PC-9 (cell line): Measurements from ENCODE around the gene UGT2B10. TPM values are rescaled to one million over a fixed set of nuclear protein-coding genes. Genes with fewer than 3 reads are reported as not detected.
"Not testable (repeated sequence)": the region's sequence is repeated elsewhere in the genome, so short reads cannot be mapped to it uniquely, and the experiment has no call there.

Source experiments
- Bru-seq: library from RNA; stranded (reverse); fragments of 400-500 nt; gene quantifications from one replicate; lab custom pipeline; 2021; lab: Mats Ljungman, UMichigan
- BruChase-seq, 2 experiments: library from RNA; stranded (reverse); fragments of 400-500 nt; gene quantifications; one replicate each; lab custom pipeline; 2021; lab: Mats Ljungman, UMichigan
- BruUV-seq: library from RNA; stranded (reverse); fragments of 400-500 nt; replicated peaks from 2 replicates; lab custom pipeline; 2021; lab: Mats Ljungman, UMichigan
- CTCF ChIA-PET: fragments of 300-600 bp; sonication (Branson Sonifier 250); formaldehyde crosslinking; loops from one replicate; lab custom pipeline; 2022; ENCODE audit warnings: antibody characterized with exemption; lab: Charles Lee
- POLR2A ChIA-PET: fragments of 300-600 bp; sonication (Branson Sonifier 250); formaldehyde crosslinking; loops from one replicate; lab custom pipeline; 2022; ENCODE audit warnings: antibody characterized with exemption; ENCODE audit not compliant: unreplicated experiment; lab: Charles Lee
- DNase-seq, 2 experiments: peaks; one replicate each; pipeline versions ENCODE4 v3.0.0 to v3.0.0-alpha.2; 2015 to 2022; ENCODE audit warnings: mixed read lengths in 1 of 2
- H2AFZ ChIP-seq: fragments of 200-600 bp; sonication (generic); 2 replicates; pipeline ENCODE4 v1.8.1; 2017; ENCODE audit warnings: antibody characterized with exemption
- H3F3A ChIP-seq: fragments of 200-600 bp; sonication (generic); 2 replicates; pipeline ENCODE4 v1.8.1; 2017; ENCODE audit warnings: antibody characterized with exemption, mild to moderate bottlenecking, low read depth; ENCODE audit not compliant: insufficient read depth
- H3K27ac ChIP-seq: fragments of 200-600 bp; sonication (generic); 2 replicates; pipeline ENCODE4 v1.6.1; 2016; ENCODE audit warnings: mixed run types
- H3K27me3 ChIP-seq: fragments of 200-600 bp; sonication (generic); 2 replicates; pipeline ENCODE4 v1.6.1; 2016; ENCODE audit warnings: low read depth, mixed run types; ENCODE audit not compliant: insufficient read depth
- H3K36me3 ChIP-seq: fragments of 200-600 bp; sonication (generic); 2 replicates; pipeline ENCODE4 v1.6.1; 2016; ENCODE audit warnings: low read depth, mixed run types
- H3K4me1 ChIP-seq: fragments of 200-600 bp; sonication (generic); replicated peaks from 2 replicates; pipeline ENCODE4 v1.6.1; 2016; ENCODE audit warnings: mixed run types; ENCODE audit not compliant: insufficient read depth
- H3K4me2 ChIP-seq: fragments of 200-600 bp; sonication (generic); 2 replicates; pipeline ENCODE4 v1.6.1; 2017; ENCODE audit warnings: mixed run types
- H3K4me3 ChIP-seq: fragments of 200-600 bp; sonication (generic); 2 replicates; pipeline ENCODE4 v1.6.1; 2016; ENCODE audit warnings: mixed run types
- H3K79me2 ChIP-seq: fragments of 200-600 bp; sonication (generic); 2 replicates; pipeline ENCODE4 v1.6.1; 2017; ENCODE audit warnings: low read depth, mixed run types
- H3K9me2 ChIP-seq: fragments of 200-600 bp; sonication (generic); 2 replicates; pipeline ENCODE4 v1.8.1; 2017; ENCODE audit warnings: mild to moderate bottlenecking; ENCODE audit not compliant: insufficient read depth
- H3K9me3 ChIP-seq: fragments of 200-600 bp; sonication (generic); 2 replicates; pipeline ENCODE4 v1.8.1; 2016; ENCODE audit warnings: low read depth; ENCODE audit not compliant: insufficient read depth
- H4K20me1 ChIP-seq: fragments of 200-600 bp; sonication (generic); 2 replicates; pipeline ENCODE4 v1.8.1; 2017; ENCODE audit not compliant: insufficient read depth
- CTCF ChIP-seq: fragments of 200-600 bp; sonication (generic); conservative IDR thresholded peaks from 2 replicates; pipeline ENCODE4 v1.6.1; 2017; ENCODE audit warnings: mixed run types, antibody characterized with exemption, mild to moderate bottlenecking, moderate library complexity
- EZH2 ChIP-seq: fragments of 200-600 bp; sonication (generic); IDR thresholded peaks from 2 replicates; pipeline ENCODE4 v1.8.0; 2017; ENCODE audit warnings: antibody characterized with exemption, low read depth
- intact Hi-C: fragments of 100-400 bp; cut with micrococcal nuclease; formaldehyde crosslinking; loops from one replicate; pipeline ENCODE4 v1.10.0; 2022; ENCODE audit not compliant: unreplicated experiment
- long read RNA-seq: library from polyadenylated mRNA; stranded (forward); transcript quantifications from one replicate; pipeline ENCODE4 v2.0.0, GENCODE V29; 2022
- total RNA-seq: library from RNA; stranded (reverse); gene quantifications from 2 replicates; pipeline ENCODE4 v1.2.3, GENCODE V29; 2021

The UGT2B10 gene
- total RNA-seq (not detected in 2 replicates), Bru-seq, nascent RNA (not detected), BruChase-seq, experiment 1, labeled RNA remaining after a 2-hour chase (not detected), BruChase-seq, experiment 2, labeled RNA remaining after a 6-hour chase (not detected)
- long read RNA-seq, result 0 reads

GRCh38 chr4:68815617-68816409 lies at the start of gene UGT2B10:
Gene UGT2B10, plus strand, starts transcription at chr4:68815994. Its CDS starts 26 bp downstream, at chr4:68816020.
- H3K79me2 ChIP-seq, H3K9me2 ChIP-seq, H3F3A ChIP-seq, BruUV-seq, DNase-seq, H3K4me3 ChIP-seq, H3K36me3 ChIP-seq, H3K4me2 ChIP-seq, H4K20me1 ChIP-seq, POLR2A ChIA-PET, H2AFZ ChIP-seq, H3K4me1 ChIP-seq, CTCF ChIA-PET, intact Hi-C loops, H3K9me3 ChIP-seq, H3K27ac ChIP-seq, H3K27me3 ChIP-seq: not testable (repeated sequence)

- intact Hi-C loops, H3K36me3 ChIP-seq, H3K4me3 ChIP-seq, H3K4me2 ChIP-seq, H3K9me2 ChIP-seq, POLR2A ChIA-PET, H3K79me2 ChIP-seq, BruUV-seq, H3K27ac ChIP-seq, H4K20me1 ChIP-seq, H3K9me3 ChIP-seq, H3K4me1 ChIP-seq, CTCF ChIA-PET, H3K27me3 ChIP-seq, DNase-seq, H3F3A ChIP-seq, H2AFZ ChIP-seq: not testable (repeated sequence)
Measured at GRCh38 chr4:68771836-68772235, 44.0 kb upstream of the UGT2B10 start.

GRCh38 chr4:68773699-68774098 lies 42.1 kb upstream of the UGT2B10 start:
- no peaks in the 10 kb centered on the region for H3K79me2 ChIP-seq
- H2AFZ ChIP-seq, result no peak overlapping the region
- DNase-seq, result no peak
- no peak overlapping the region for H3K4me2 ChIP-seq
- TF ChIP-seq EZH2 (no peak), CTCF (no peak)
- no peaks in the 10 kb centered on the region for H3K27me3 ChIP-seq
- no peaks in the 10 kb centered on the region for H3K4me1 ChIP-seq
- no peak overlapping the region for H3K4me3 ChIP-seq
- BruUV-seq, result no TSS peak
- no peaks in the 10 kb centered on the region for H3K9me3 ChIP-seq
- POLR2A ChIA-PET, result no interaction called here
- no peaks in the 10 kb centered on the region for H3F3A ChIP-seq
- H3K36me3 ChIP-seq, result no peaks in the 10 kb centered on the region
- no peaks in the 10 kb centered on the region for H4K20me1 ChIP-seq
- H3K27ac ChIP-seq, result no peak overlapping the region
- CTCF ChIA-PET, result no interaction called here
- no peaks in the 10 kb centered on the region for H3K9me2 ChIP-seq
- intact Hi-C loops, result no loop called here

GRCh38 chr4:68780232-68780631 lies 35.6 kb upstream of the UGT2B10 start:
- no TSS peak for BruUV-seq
- ChIA-PET CTCF (no interaction called here), POLR2A (no interaction called here)

More at GRCh38 chr4:68780232-68780631, 35.6 kb upstream of the UGT2B10 start:
- H2AFZ ChIP-seq, result no peak overlapping the region
- no peaks in the 10 kb centered on the region for H3K4me1 ChIP-seq
- no peaks in the 10 kb centered on the region for H4K20me1 ChIP-seq
- no peaks in the 10 kb centered on the region for H3K79me2 ChIP-seq
- H3K27me3 ChIP-seq, result no peaks in the 10 kb centered on the region
- H3K9me2 ChIP-seq, result no peaks in the 10 kb centered on the region
- no peaks in the 10 kb centered on the region for H3F3A ChIP-seq
- no peak for DNase-seq
- no peak overlapping the region for H3K27ac ChIP-seq
- peaks cover 4% of the 10 kb centered on the region; the same call in 1 of the 2 replicates for H3K9me3 ChIP-seq
- H3K4me2 ChIP-seq, result no peak overlapping the region
- no peak overlapping the region for H3K4me3 ChIP-seq
- intact Hi-C loops, result no loop called here
- TF ChIP-seq CTCF (no peak), EZH2 (no peak)
- no peaks in the 10 kb centered on the region for H3K36me3 ChIP-seq
